Measurements from ENCODE around the gene PLA2G4B. TPM values are rescaled to one million over a fixed set of nuclear protein-coding genes. Genes with fewer than 3 reads are reported as not detected.

The PLA2G4B gene
- total and polyA plus RNA-seq, 9 of the 15 experiments (the other 6 are each of a cell fraction or from before 2014, with no cell fraction given), result 0.07 to 6.1 (median 2.8) TPM

GRCh38 chr15:41823502-41823901 lies 15.1 kb upstream of the PLA2G4B start:
- CTCF ChIA-PET (ENCODE audit: low intra/inter-chr PET ratio), result no interaction called here
- Histone ChIP-seq H3K27ac (ENCODE audit: extremely low read depth, low read depth, low read length) (no peak overlapping the region), H3K27me3 (ENCODE audit: control insufficient read depth in 2 of 2, insufficient read depth in 2 of 2, low read length in 2 of 2) (no peaks in the 10 kb centered on the region), H3K4me2 (ENCODE audit: insufficient read depth, low read length) (no peak overlapping the region), H3K79me2 (ENCODE audit: control insufficient read depth, insufficient read depth, low read length) (peaks cover 3% of the 10 kb centered on the region; the same call in 1 of the 3 replicates), H3K9ac (ENCODE audit: insufficient read depth in 1 of 2, low read depth in 2 of 2, low read length in 2 of 2) (0 out of 4 replicates have a peak overlapping the region, but pooled peaks of 1 of the 2 experiments have one; percentile 21), H3K4me3 (no peak overlapping the region), H3K4me1 (replicated peaks in 1 of 2; ENCODE audit: control insufficient read depth in 2 of 2, insufficient read depth in 2 of 2, low read length in 2 of 2) (peaks cover 0 to 11% of the 10 kb centered on the region in 2 experiments; a peak in 2 of 5 replicates), H2AFZ (ENCODE audit: low read depth, low read length) (no peak overlapping the region), H3K9me1 (ENCODE audit: control insufficient read depth, insufficient read depth, low read length) (no peaks in the 10 kb centered on the region), H3K9me3 (replicated peaks; ENCODE audit: control insufficient read depth, insufficient read depth, low read depth, low read length) (no peaks in the 10 kb centered on the region), H3K36me3 (ENCODE audit: control insufficient read depth, insufficient read depth, low read length) (peaks cover 7% of the 10 kb centered on the region; the same call in 1 of the 3 replicates), H4K20me1 (replicated peaks; ENCODE audit: control insufficient read depth, insufficient read depth, low read length) (no peaks in the 10 kb centered on the region)
- no peak for DNase-seq (ENCODE audit: extremely low read depth in 1 of 4, low spot score in 3 of 4)
- intact Hi-C loops (cut with micrococcal nuclease), result no loop called here
- in situ Hi-C loops (cut with MboI), result loop anchor here (25.0 kb wide), 1 partner anchor 361 kb away; no protein-coding TSS in a partner anchor
- no peak for ATAC-seq
- BruUV-seq (replicated peaks), result no TSS peak
- 68% methylated on average over 10 of the region's 11 CpGs for WGBS (ENCODE audit: insufficient coverage, low coverage, missing lambda C conversion rate)
- no peak for FAIRE-seq
- TF ChIP-seq NFYB (IDR thresholded peaks at IDR 0.05; ENCODE audit: extremely low read depth, insufficient read length), result no peak
- TF ChIP-seq TCF15 (CRISPR knock-in tag; IDR thresholded peaks at IDR 0.05), result no peak
- no peak for TF ChIP-seq XRCC3 (IDR thresholded peaks at IDR 0.05)
- TF ChIP-seq PHB (CRISPR knock-in tag; IDR thresholded peaks at IDR 0.05), result no peak
- no peak for TF ChIP-seq STAG1 (CRISPR knock-in tag; IDR thresholded peaks at IDR 0.05; ENCODE audit: borderline replicate concordance)
- TF ChIP-seq NR1H2 (CRISPR knock-in tag; IDR thresholded peaks at IDR 0.05), result no peak
- TF ChIP-seq ZNF274 (IDR thresholded peaks at IDR 0.05; ENCODE audit: borderline replicate concordance, low read depth, low read length), result no peak
- TF ChIP-seq ETV1 (tag; conservative IDR thresholded peaks at IDR 0.05; ENCODE audit: low read depth), result no peak
- TF ChIP-seq ERF (CRISPR knock-in tag; IDR thresholded peaks at IDR 0.05), result no peak
- POLR2A ChIA-PET, result no interaction called here

All from K562 (cell line).